ENCODE results near the gene CNGB1.

DNA sequence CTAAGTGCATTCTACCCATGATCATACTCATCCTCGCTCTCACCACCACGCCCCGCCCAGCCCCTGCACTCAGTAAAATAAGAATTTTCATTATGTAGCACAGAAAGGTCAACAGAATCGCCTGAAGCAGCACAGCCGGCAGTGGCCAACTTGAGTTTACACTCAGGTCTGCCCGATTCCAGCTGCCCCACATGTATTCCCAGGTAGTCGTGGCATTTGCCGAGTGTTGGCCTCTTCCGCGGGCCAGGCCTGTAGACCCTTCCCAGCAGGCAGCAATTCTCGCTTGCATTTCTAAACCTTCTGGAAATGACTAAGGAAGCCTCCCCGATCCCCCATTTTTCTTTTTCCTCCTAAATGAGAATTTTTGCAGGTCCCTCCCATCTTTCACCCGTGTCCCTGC is 609 bp downstream of the CNGB1 start:
- TF ChIP-seq CTCF (IDR thresholded peaks at IDR 0.05) (no peak), TAF1 (IDR thresholded peaks at IDR 0.05; ENCODE audit: borderline replicate concordance, low read depth, low read length) (no peak), EP300 (IDR thresholded peaks at IDR 0.05; ENCODE audit: borderline replicate concordance in 1 of 2, low read depth in 1 of 2, low read length in 1 of 2) (no peak), RAD21 (IDR thresholded peaks at IDR 0.05; ENCODE audit: low read length) (no peak), USF2 (IDR thresholded peaks at IDR 0.05; ENCODE audit: borderline replicate concordance, low read depth, low read length) (no peak)

All from SK-N-SH (cell line).